Measurements from ENCODE around the gene LHX8. TPM values are rescaled to one million over a fixed set of nuclear protein-coding genes. Genes with fewer than 3 reads are reported as not detected.

LHX8 gene
- total and polyA plus RNA-seq, 2 of the 13 experiments (the other 11 are each of a cell fraction or from before 2014, with no cell fraction given): not detected

DNA sequence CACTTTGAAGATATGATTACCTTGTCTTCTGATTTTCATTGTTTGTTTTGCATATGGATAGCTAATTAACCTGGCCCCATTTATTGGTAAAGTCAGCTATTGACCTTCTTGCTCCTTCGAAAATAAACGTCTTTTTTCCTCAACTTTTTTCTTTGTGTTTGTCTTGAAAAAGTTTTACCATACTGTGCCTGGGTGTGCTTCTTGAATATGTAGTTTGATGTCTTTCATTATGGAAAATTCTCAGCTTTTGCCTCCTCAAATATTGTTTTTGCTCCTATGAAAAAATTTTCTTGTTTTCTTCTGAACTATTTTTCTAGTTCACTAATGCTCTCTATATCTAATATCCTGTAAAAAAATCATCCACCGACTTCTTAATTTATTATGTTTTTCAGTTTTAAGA lies 25.0 kb downstream of the LHX8 start:
- intact Hi-C loops (cut with micrococcal nuclease; ENCODE audit: unreplicated experiment): no loop called here
- Histone ChIP-seq H3K4me3 (replicated peaks in 1 of 3; ENCODE audit: insufficient read depth in 1 of 3, low read depth in 2 of 3, low read length in 3 of 3) (no peak overlapping the region), H3K36me3 (replicated peaks in 1 of 2; ENCODE audit: control insufficient read depth in 1 of 2, insufficient read depth in 2 of 2, low read length in 2 of 2) (no peaks in the 10 kb centered on the region), H3K9ac (ENCODE audit: insufficient read depth, low read depth, low read length) (no peak overlapping the region), H3K4me1 (ENCODE audit: insufficient read depth, low read length) (no peaks in the 10 kb centered on the region), H2AFZ (ENCODE audit: low read length) (no peak overlapping the region), H3K27me3 (ENCODE audit: control insufficient read depth in 1 of 2, insufficient read depth in 2 of 2, low read length in 2 of 2) (no peaks in the 10 kb centered on the region), H3K79me2 (ENCODE audit: insufficient read depth, low read length) (no peaks in the 10 kb centered on the region), H3K9me3 (ENCODE audit: low read length) (no peaks in the 10 kb centered on the region), H3K4me2 (ENCODE audit: low read depth, low read length) (no peak overlapping the region), H3K27ac (ENCODE audit: extremely low read length, insufficient read depth, low read length) (no peak overlapping the region), H4K20me1 (ENCODE audit: insufficient read depth, low read length) (no peaks in the 10 kb centered on the region)
- no peak for ATAC-seq
- in situ Hi-C loops (cut with HindIII; ENCODE audit: extremely low pct_ligation_motif_present, low pct_unique_long_range_greater_than_20kb): no loop called here
- POLR2A ChIA-PET: no interaction called here
- no peak for FAIRE-seq
- BruUV-seq (replicated peaks): no TSS peak
- 1% methylated on average over 3 of the region's 3 CpGs for WGBS (ENCODE audit: low lambda C conversion rate)
- DNase-seq (ENCODE audit: low spot score): no peak
- CTCF ChIA-PET (ENCODE audit: low intra/inter-chr PET ratio, low total read pairs): no interaction called here
- TF ChIP-seq, protein P1, sequence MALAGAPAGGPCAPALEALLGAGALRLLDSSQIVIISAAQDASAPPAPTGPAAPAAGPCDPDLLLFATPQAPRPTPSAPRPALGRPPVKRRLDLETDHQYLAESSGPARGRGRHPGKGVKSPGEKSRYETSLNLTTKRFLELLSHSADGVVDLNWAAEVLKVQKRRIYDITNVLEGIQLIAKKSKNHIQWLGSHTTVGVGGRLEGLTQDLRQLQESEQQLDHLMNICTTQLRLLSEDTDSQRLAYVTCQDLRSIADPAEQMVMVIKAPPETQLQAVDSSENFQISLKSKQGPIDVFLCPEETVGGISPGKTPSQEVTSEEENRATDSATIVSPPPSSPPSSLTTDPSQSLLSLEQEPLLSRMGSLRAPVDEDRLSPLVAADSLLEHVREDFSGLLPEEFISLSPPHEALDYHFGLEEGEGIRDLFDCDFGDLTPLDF (CRISPR knock-in tag; IDR thresholded peaks at IDR 0.05): no peak
- TF ChIP-seq ZNF460 (CRISPR knock-in tag; IDR thresholded peaks at IDR 0.05; ENCODE audit: borderline replicate concordance) (no peak), XBP1 (CRISPR knock-in tag; IDR thresholded peaks at IDR 0.05) (no peak), SMAD9 (CRISPR knock-in tag; IDR thresholded peaks at IDR 0.05) (no peak), PCBP2 (optimal IDR thresholded peaks at IDR 0.05; ENCODE audit: low read depth, low read length, poor library complexity, severe bottlenecking) (no peak), ZKSCAN1 (IDR thresholded peaks at IDR 0.05; ENCODE audit: low read length) (no peak), HOXA9 (CRISPR knock-in tag; IDR thresholded peaks at IDR 0.05; ENCODE audit: borderline replicate concordance) (no peak), SNAI1 (CRISPR knock-in tag; IDR thresholded peaks at IDR 0.05; ENCODE audit: borderline replicate concordance) (no peak), ZNF180 (CRISPR knock-in tag; IDR thresholded peaks at IDR 0.05; ENCODE audit: borderline replicate concordance, low read depth) (no peak), SETDB1 (CRISPR knock-in tag; IDR thresholded peaks at IDR 0.05; ENCODE audit: borderline replicate concordance) (no peak), ZZZ3 (CRISPR knock-in tag; IDR thresholded peaks at IDR 0.05; ENCODE audit: borderline replicate concordance) (no peak), SOX6 (IDR thresholded peaks at IDR 0.05) (no peak), SOX6 (CRISPR knock-in tag; IDR thresholded peaks at IDR 0.05) (no peak), CC2D1A (CRISPR knock-in tag; IDR thresholded peaks at IDR 0.05) (no peak)
- TF ChIP-seq, protein P2, sequence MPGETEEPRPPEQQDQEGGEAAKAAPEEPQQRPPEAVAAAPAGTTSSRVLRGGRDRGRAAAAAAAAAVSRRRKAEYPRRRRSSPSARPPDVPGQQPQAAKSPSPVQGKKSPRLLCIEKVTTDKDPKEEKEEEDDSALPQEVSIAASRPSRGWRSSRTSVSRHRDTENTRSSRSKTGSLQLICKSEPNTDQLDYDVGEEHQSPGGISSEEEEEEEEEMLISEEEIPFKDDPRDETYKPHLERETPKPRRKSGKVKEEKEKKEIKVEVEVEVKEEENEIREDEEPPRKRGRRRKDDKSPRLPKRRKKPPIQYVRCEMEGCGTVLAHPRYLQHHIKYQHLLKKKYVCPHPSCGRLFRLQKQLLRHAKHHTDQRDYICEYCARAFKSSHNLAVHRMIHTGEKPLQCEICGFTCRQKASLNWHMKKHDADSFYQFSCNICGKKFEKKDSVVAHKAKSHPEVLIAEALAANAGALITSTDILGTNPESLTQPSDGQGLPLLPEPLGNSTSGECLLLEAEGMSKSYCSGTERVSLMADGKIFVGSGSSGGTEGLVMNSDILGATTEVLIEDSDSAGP (CRISPR knock-in tag; IDR thresholded peaks at IDR 0.05; ENCODE audit: borderline replicate concordance): no peak
- TF ChIP-seq, protein P3, sequence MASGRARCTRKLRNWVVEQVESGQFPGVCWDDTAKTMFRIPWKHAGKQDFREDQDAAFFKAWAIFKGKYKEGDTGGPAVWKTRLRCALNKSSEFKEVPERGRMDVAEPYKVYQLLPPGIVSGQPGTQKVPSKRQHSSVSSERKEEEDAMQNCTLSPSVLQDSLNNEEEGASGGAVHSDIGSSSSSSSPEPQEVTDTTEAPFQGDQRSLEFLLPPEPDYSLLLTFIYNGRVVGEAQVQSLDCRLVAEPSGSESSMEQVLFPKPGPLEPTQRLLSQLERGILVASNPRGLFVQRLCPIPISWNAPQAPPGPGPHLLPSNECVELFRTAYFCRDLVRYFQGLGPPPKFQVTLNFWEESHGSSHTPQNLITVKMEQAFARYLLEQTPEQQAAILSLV (CRISPR knock-in tag; IDR thresholded peaks at IDR 0.05; ENCODE audit: borderline replicate concordance): no peak
- TF ChIP-seq, protein P4, sequence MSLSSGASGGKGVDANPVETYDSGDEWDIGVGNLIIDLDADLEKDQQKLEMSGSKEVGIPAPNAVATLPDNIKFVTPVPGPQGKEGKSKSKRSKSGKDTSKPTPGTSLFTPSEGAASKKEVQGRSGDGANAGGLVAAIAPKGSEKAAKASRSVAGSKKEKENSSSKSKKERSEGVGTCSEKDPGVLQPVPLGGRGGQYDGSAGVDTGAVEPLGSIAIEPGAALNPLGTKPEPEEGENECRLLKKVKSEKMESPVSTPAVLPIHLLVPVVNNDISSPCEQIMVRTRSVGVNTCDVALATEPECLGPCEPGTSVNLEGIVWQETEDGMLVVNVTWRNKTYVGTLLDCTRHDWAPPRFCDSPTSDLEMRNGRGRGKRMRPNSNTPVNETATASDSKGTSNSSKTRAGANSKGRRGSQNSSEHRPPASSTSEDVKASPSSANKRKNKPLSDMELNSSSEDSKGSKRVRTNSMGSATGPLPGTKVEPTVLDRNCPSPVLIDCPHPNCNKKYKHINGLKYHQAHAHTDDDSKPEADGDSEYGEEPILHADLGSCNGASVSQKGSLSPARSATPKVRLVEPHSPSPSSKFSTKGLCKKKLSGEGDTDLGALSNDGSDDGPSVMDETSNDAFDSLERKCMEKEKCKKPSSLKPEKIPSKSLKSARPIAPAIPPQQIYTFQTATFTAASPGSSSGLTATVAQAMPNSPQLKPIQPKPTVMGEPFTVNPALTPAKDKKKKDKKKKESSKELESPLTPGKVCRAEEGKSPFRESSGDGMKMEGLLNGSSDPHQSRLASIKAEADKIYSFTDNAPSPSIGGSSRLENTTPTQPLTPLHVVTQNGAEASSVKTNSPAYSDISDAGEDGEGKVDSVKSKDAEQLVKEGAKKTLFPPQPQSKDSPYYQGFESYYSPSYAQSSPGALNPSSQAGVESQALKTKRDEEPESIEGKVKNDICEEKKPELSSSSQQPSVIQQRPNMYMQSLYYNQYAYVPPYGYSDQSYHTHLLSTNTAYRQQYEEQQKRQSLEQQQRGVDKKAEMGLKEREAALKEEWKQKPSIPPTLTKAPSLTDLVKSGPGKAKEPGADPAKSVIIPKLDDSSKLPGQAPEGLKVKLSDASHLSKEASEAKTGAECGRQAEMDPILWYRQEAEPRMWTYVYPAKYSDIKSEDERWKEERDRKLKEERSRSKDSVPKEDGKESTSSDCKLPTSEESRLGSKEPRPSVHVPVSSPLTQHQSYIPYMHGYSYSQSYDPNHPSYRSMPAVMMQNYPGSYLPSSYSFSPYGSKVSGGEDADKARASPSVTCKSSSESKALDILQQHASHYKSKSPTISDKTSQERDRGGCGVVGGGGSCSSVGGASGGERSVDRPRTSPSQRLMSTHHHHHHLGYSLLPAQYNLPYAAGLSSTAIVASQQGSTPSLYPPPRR (CRISPR knock-in tag; IDR thresholded peaks at IDR 0.05; ENCODE audit: borderline replicate concordance): no peak

Data from HepG2 (cell line).